ENCODE results near the gene PRODH2. TPM values are rescaled to one million over a fixed set of nuclear protein-coding genes. Genes with fewer than 3 reads are reported as not detected.

The PRODH2 gene
- total RNA-seq, 4 donors from 2014 or later, result not detected

- TF ChIP-seq POLR2AphosphoS5 (IDR thresholded peaks at IDR 0.05), result no peak
- TF ChIP-seq CTCF (IDR thresholded peaks at IDR 0.05), result no peak
- no peak for TF ChIP-seq EP300 (IDR thresholded peaks at IDR 0.05)
- TF ChIP-seq POLR2A (IDR thresholded peaks at IDR 0.05), result no peak
- Histone ChIP-seq H3K4me3 (no peak overlapping the region), H3K9me3 (no peaks in the 10 kb centered on the region), H3K27me3 (peaks cover 93% of the 10 kb centered on the region), H3K4me1 (peaks cover 8% of the 10 kb centered on the region), H3K27ac (no peak overlapping the region), H3K36me3 (no peaks in the 10 kb centered on the region)
- 62% methylated on average over 28 of the region's 32 CpGs for WGBS
- DNase-seq (ENCODE audit: low spot score in 2 of 2), result no peak
Measured at GRCh38 chr19:35851213-35852028, 38.8 kb upstream of the PRODH2 start.

- Histone ChIP-seq H3K4me1 (peaks cover 17% of the 10 kb centered on the region), H3K27me3 (peaks cover 93% of the 10 kb centered on the region), H3K4me3 (no peak overlapping the region), H3K27ac (no peak overlapping the region), H3K36me3 (no peaks in the 10 kb centered on the region), H3K9me3 (no peaks in the 10 kb centered on the region)
- WGBS, result 90% methylated on average over 4 of the region's 18 CpGs
- DNase-seq (ENCODE audit: low spot score in 2 of 2), result no peak
- TF ChIP-seq CTCF (IDR thresholded peaks at IDR 0.05) (no peak), POLR2A (IDR thresholded peaks at IDR 0.05) (no peak), POLR2AphosphoS5 (IDR thresholded peaks at IDR 0.05) (no peak), EP300 (IDR thresholded peaks at IDR 0.05) (no peak)
Measured at GRCh38 chr19:35848919-35849505, 36.4 kb upstream of the PRODH2 start.

- TF ChIP-seq CTCF (IDR thresholded peaks at IDR 0.05) (no peak), EP300 (IDR thresholded peaks at IDR 0.05) (no peak), POLR2A (IDR thresholded peaks at IDR 0.05) (no peak), POLR2AphosphoS5 (IDR thresholded peaks at IDR 0.05) (no peak)
- DNase-seq (ENCODE audit: low spot score in 2 of 2), result no peak
- Histone ChIP-seq H3K27me3 (peaks cover 93% of the 10 kb centered on the region), H3K4me1 (peaks cover 19% of the 10 kb centered on the region), H3K36me3 (no peaks in the 10 kb centered on the region), H3K27ac (no peak overlapping the region), H3K9me3 (no peaks in the 10 kb centered on the region), H3K4me3 (no peak overlapping the region)
- WGBS, result 81% methylated on average over 8 of the region's 8 CpGs
Measured at GRCh38 chr19:35848486-35848885, 35.8 kb upstream of the PRODH2 start.

- H3K27me3 ChIP-seq, result peaks cover 93% of the 10 kb centered on the region
- WGBS, result 83% methylated on average over 8 of the region's 8 CpGs
Measured at GRCh38 chr19:35847911-35848310, 35.3 kb upstream of the PRODH2 start.

More at GRCh38 chr19:35847911-35848310, 35.3 kb upstream of the PRODH2 start:
- no peaks in the 10 kb centered on the region for H3K9me3 ChIP-seq
- H3K4me3 ChIP-seq, result no peak overlapping the region
- TF ChIP-seq POLR2A (IDR thresholded peaks at IDR 0.05), result no peak
- TF ChIP-seq POLR2AphosphoS5 (IDR thresholded peaks at IDR 0.05), result no peak
- TF ChIP-seq CTCF (IDR thresholded peaks at IDR 0.05), result no peak
- TF ChIP-seq EP300 (IDR thresholded peaks at IDR 0.05), result no peak
- H3K27ac ChIP-seq, result no peak overlapping the region
- DNase-seq (ENCODE audit: low spot score in 2 of 2), result no peak
- peaks cover 19% of the 10 kb centered on the region for H3K4me1 ChIP-seq
- no peaks in the 10 kb centered on the region for H3K36me3 ChIP-seq

Data from suprapubic skin (tissue), 4 donors.